Subcutaneous adipose tissue (tissue), 4 donors: Measurements from ENCODE around the gene SNTB2. TPM values are rescaled to one million over a fixed set of nuclear protein-coding genes. Genes with fewer than 3 reads are reported as not detected.

Experiments
- CTCF ChIP-seq: fragments of 450-650 bp; IDR thresholded peaks from one replicate; pipeline ENCODE4 v1.5.1; 2016; ENCODE audit warnings: low read depth, mild to moderate bottlenecking, control low read depth, antibody characterized with exemption, moderate library complexity
- total RNA-seq, 4 donors: library from RNA; depleted of rRNA; stranded (reverse); fragments of >200 nt; gene quantifications; one replicate each; pipeline ENCODE4 v1.1.0, GENCODE V29; 2016

Gene SNTB2
- total RNA-seq, 4 donors from 2014 or later = 29.6 to 64.2 (median 47.1) TPM

- TF ChIP-seq CTCF = no peak
These were observed 1.2 kb downstream of the SNTB2 start for GRCh38 chr16:69188236-69188549.

DNA sequence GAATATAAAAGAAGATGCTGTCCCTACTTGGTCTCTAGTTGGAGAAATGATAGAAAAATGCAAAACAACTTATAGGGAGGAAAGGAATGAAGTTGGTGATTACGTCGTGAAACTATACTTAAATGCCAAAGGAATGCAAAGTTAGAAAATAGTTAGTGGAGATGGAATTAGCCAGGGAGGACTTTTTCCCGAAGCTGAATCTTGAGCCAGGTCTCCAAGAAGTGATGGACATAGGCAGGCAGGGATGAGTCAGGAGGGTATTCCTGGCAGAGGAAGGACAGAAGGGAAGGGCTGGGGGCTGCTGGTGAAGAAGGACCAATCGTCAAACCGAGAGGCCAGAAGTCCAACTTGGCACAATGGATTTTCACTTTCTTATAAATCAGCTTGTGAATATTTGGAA, 1.8 kb downstream of the SNTB2 start:
- no peak for TF ChIP-seq CTCF

DNA sequence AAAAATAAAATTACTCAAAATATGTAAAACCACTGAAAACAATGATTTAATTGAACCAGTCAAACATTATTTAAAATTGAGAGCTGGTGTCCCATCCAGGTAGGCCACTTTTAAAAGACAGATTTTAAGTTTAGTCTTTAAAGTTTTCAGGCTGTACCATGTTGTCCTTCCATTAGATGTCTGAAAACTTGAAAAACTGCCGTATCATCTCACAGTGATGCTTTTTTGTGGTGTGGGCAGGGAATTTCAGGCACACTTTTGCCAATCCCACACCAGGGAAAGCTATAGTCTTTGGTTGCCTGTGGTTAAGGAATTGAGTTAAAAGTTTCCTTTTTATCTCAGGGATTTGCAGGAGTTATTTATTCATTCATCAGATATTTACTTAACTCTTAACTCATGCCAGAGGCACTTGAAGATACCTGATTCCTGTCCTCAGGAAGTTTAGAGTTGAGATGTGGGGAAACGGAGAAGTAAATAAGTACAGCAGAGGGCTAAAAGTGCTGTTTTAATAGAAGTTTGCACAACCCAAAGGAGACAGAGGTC, 3.2 kb downstream of the SNTB2 start:
- no peak for TF ChIP-seq CTCF

- TF ChIP-seq CTCF = no peak
These were observed 3.6 kb downstream of the SNTB2 start for GRCh38 chr16:69190598-69190997.

DNA sequence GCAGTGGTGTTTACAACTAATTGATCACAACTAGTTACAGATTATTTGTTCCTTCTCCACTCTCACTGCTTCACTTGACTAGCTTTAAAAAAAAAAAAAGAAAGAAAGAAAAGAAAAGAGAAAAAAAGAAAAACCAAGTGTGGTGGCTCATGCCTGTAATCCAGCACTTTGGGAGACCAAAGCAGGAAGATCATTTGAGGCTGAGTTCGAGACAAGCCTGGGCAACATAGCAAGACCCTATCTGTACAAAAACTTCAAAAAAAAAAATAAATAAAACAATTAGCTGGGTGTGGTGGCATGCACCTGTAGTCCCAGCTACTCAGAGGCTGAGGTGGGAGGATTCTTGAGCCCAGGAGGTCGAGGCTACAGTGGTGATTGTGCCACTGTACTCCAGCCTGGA, 4.2 kb downstream of the SNTB2 start:
- no peak for TF ChIP-seq CTCF

GRCh38 chr16:69193855-69194254, 6.9 kb downstream of the SNTB2 start:
- TF ChIP-seq CTCF = no peak

- TF ChIP-seq CTCF = no peak
These were observed 7.5 kb downstream of the SNTB2 start for GRCh38 chr16:69194488-69194887.
